HG02642 (cell line): ENCODE measurements around the gene MRPL58.
"Not testable (repeated sequence)": the region's sequence is repeated elsewhere in the genome, so short reads cannot be mapped to it uniquely, and the experiment has no call there.

Source experiments
- ATAC-seq: cut with Tn5 transposase; IDR thresholded peaks from one replicate; pipeline ENCODE4 v1.9.1; 2021; ENCODE audit warnings: mild to moderate bottlenecking; ENCODE audit not compliant: unreplicated experiment, poor library complexity

The MRPL58 gene

GRCh38 chr17:75012346-75013091 lies at the start of gene MRPL58:
Gene MRPL58 (plus strand): TSS chr17:75012670. CDS start chr17:75012687, 17 bp downstream.
- peak; percentile 89 for ATAC-seq

DNA sequence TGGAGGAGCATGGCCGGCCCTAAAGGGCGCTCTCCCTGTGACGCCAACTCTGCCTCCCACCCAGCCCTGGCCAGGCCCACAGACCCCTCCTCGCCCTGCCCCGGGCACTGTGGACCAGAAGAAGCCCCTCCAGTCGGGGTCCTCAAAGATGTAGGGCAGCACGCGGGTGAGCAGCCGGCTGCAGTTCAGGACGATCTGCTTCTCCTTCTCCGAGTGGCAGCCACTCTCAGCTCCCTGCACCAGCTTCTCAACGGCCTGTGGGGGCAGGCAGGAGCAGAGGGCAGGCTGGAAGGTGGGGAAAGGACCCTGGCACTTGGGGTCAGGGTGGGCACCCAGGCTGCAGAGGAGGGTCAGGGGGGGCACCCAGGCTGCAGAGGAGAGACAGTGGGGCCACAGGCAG lies 48.8 kb upstream of the MRPL58 start:
- no peak for ATAC-seq

- ATAC-seq = no peak
Measured at GRCh38 chr17:74964246-74964761, 48.2 kb upstream of the MRPL58 start.

DNA sequence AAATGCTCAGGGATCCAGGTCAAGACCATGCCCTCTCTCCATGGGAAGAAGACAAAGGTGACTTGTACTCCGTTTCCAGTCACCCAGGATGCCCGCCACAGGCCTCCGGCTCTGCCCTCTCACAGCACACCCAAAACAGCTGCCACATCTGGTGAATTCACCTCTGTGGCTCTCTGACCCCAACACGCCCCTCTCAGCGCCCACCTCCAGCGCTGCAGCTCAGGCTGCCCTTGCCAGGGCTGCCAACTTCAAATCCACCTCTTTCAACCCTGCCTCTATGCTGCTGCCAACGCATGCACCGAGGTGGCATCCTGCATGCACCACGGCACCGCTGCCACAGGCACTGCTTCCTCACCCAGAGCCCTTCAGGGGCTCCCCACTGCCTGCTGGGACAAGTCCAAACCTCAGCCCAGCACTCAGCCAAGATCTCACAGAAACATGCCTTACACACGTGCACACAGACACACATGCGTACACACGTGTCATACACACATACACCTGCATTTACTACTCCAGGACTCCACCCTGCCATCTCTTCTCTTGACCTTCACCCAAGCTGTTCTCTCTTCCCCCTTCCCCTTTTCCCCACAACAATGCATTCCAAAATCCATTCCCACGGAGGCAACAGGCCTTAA lies 47.4 kb upstream of the MRPL58 start:
- no peak for ATAC-seq

DNA sequence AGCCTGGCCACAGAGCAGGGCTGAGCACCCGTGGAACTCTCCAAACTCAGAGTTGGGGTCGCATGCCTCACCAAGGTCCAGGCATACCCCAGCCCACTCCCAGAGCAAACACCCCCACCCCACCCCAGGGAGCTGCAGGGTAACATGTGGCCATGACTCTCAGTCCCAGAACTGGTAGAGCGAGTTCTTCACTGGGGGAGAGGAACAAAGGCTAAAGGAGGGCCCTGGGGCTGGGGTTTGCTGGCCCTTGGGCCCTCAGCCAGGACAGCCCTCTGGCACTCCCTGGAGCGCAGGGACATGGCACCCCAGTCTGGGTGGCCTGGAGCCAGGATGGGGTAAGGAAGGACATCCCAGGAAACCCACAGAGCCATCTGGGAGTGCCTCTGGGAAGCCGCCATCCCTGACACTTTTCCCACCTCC lies 44.1 kb upstream of the MRPL58 start:
- no peak for ATAC-seq

DNA sequence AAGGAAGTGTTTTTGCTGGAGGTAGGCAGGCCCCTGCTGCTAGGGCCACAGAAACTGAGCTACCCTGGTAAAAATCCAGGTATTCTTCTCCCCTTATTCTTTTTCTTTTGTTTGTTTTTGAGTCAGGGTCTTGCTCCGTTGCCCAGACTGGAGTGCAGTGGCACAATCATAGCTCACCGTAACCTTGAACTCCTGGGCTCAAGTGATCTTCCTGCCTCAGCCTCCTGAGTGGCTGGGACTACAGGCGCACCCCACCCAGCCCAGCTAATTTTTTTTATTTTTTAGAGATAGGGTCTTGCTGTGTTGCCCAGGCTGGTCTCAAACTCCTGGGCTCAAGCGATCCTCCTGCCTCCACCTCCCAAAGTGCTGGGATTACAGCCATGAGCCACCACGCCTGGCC lies 43.0 kb upstream of the MRPL58 start:
- not testable (repeated sequence) for ATAC-seq

DNA sequence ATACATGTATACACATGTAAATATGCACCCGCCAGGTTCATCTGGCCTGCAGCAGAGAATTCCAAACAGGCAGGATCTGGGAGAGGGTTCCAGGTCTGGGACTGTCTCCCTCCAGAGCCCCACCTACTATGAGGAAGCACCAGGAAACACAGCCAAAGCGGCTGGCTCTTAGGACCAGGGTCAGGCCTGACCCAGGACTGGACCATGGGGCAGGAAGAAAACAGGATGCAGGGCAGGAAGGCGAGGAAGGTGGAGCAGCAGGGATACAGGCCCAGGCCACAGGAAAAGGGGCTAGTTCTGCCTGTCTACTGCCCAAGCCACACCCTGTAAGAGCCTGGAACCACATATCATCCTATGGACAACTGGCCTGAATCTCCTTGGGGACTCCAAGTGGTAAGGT lies 42.1 kb upstream of the MRPL58 start:
- no peak for ATAC-seq

DNA sequence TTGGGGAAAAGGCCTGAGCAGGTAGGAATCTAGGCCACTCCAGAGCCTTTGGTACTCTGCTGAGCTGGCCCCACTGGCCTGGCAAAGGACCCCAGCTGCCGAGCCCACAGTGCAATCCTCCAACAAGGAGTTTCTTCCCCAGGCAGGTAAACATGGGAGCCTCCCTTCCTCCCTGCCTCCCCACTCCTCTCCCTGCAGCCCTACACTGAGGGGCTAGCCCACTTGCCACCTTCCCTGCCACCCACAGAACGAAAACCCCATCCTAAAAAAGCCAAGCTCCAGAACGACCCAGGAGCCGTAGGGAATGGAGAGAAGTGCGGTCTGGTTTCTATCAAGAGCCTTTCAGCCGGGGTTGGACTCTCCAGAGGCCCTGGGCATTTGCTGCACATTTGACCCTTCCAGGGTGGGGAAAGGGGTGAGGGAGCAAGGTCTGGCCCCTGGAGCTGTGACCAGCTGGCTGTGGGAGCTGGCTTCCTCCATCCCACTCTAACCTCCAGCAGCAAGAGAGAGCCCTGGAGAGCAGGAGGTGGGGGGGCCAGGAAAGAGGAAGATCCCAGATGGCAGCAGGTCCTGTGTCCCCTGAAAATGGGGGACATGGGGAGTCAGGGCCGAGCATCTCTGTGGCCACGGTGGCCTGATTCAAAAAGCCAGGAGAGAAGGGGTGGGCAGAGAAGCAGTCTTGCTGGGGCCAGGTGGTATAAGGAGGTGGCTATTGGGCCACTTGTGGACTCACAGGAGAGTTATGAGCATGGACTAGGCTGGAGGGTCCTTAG lies 41.2 kb upstream of the MRPL58 start:
- no peak for ATAC-seq

DNA sequence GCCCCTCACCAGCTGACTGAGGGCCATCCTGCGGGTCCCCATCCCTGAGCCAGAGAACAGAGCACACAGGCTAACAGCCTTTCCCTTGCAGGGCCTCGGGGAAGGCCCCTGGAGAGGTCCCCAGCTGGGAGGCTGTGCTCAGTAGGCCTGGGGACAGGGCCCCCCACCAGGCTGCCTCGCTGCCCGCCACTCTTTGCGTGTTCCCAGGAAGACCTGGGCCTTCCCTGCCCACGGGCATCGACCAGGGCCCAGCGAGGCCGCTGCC lies 40.7 kb upstream of the MRPL58 start:
- ATAC-seq = no peak

GRCh38 chr17:74972107-74972972 lies 40.1 kb upstream of the MRPL58 start, which contains the start of gene HID1:
Gene HID1 (minus strand): TSS chr17:74972759. CDS start chr17:74972656, 103 bp downstream.
- no peak for ATAC-seq

GRCh38 chr17:74972973-74973328 lies 39.5 kb upstream of the MRPL58 start:
- ATAC-seq = no peak

DNA sequence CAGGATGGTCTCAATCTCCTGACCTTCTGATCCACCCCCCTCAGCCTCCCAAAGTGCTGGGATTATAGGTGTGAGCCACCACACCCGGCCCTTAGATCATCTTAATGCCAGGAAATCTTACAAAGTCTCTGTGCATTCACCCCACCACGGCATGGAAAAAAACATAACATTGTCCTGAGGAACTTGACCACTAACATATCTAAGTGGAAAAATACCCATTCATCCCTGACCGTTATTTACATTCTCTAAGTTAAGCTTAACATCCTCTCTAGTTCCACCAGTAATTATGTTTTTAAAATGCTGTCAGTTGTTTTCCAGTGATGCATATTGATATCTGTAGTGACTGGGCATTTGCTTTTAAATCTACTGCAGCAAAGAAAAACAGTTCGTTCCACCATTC lies 36.5 kb upstream of the MRPL58 start:
- ATAC-seq = no peak

DNA sequence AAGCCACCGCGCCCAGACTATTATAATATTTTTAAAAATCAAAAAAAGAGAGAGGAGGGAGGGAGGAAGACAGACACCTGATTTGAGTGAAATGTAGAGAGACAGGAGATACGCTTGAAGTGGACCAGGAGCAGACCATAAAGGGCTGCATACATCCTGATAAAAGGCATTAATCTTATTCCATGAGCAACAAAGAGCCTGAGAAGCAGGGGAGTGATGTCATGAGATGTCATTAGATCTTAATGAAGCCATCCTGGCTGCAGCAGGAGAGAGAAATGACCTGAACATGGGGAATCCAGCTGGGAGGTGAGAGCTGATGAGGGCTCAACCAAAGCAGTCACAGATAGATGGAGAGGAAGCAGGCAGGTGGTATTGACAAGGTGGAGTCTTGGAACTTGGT lies 34.7 kb upstream of the MRPL58 start:
- ATAC-seq = no peak

GRCh38 chr17:74978240-74978639 lies 34.2 kb upstream of the MRPL58 start:
- ATAC-seq = no peak

- no peak for ATAC-seq
Measured at GRCh38 chr17:74979408-74980146, 32.9 kb upstream of the MRPL58 start.

DNA sequence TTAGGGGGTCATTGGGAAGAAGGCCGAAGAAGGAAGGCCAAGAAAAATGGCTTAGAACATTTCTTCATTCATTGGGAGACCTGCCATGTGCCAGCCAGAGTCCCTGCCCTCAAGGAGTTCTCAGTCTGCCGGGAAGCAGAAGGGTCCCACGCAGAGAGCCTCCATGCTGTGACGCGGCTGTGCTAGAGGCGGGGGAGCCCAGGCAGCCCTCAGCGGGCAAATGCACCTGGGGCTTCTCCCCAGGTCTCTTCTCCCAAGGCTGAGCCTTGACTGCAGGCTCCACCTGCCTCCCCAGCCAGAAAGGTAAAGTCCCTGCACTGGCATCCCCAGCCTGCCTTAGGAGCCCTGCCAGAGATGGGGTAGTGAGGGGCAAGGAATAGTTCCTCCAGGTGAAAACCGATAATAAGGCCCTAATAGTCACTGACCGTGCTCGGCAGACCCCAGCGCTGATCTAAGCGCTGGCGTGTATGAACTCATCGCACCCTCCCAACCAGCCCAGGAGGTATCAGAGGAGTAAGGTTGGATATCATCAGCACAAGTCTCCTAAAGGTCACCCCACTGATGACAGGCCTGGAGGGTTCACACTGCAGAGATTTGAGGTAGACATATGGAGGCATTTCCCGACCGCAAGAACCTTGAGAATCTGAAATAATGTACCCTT lies 31.0 kb upstream of the MRPL58 start:
- ATAC-seq = no peak

DNA sequence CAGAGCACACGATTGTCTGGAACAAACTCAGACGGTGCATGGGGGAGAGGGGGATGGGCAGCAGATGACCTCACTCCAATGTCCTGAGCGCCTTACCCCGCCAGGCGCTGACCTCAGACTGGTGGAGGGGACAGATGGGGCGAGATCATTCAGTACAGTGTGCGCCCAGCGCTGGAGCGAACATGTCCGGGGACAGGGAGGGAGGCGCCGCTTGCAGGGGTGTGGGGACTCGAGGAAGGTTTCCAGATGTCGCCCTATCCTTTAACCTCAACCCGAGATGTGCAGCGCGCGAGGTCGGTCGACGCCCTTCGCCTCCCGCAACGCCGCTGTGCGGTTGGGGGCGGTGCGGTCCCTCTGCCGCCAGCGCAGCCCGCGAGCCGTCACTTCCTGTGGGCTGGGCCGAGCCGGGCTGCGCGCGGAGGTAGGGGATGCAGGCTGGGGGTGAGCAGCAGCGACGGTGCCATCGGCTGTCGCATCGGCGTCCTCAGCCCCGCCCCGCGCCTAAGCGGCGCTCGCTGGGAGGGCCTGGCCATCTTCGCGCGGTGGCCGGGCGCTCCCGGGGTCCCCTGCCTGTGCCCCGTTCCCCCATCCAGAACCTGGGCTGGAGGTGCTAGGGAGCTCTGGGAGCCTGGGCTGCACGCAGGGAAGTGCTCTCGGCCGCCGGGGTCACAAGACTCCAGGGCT lies 30.3 kb upstream of the MRPL58 start:
- ATAC-seq = peak; percentile 56

DNA sequence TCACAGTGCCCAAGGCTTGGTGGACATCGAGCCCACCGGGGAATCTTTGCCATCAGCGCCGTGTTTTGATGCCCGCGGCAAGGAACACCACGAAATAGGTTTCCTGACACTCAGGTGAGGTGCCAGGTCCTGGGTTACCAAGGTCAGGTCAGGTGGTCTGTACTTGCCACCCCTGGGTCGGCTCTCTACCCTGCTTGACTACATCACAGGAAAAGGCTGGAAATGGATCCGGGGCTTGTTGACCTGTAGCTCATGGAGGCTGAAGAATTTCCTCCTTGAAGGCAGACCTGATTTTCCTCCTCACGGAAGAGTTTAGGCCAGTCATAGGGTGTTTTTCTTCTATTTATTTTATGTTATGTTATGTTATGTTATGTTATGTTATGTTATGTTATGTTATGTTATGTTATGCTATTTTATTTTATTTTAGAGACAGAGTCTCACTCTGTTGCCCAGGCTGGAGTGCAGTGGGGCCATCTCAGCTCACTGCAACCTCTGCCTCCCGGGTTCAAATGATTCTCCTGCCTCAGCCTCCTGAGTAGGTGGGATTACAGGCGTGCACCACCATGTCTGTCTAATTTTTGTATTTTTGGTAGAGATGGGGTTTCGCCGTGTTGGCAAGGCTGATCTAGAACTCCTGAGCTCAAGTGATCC lies 29.7 kb upstream of the MRPL58 start:
- not testable (repeated sequence) for ATAC-seq
